K562 (cell line): ENCODE data around the gene CEP135. TPM values are rescaled to one million over a fixed set of nuclear protein-coding genes. Genes with fewer than 3 reads are reported as not detected.

Experiments used
- ATAC-seq: fragments of 200-7000 bp; cut with Tn5 transposase; 3 replicates; pipeline ENCODE4 v1.9.1; 2020; ENCODE audit warnings: moderate library complexity
- BruUV-seq: library from RNA; stranded (reverse); fragments of 400-500 nt; replicated peaks from 2 replicates; lab custom pipeline; 2021; lab: Mats Ljungman, UMichigan
- CTCF ChIA-PET: fragments of 300-600 bp; formaldehyde crosslinking; extraction: SDS; loops from one replicate; lab custom pipeline; 2021; ENCODE audit warnings: low intra/inter-chr PET ratio; lab: Yijun Ruan, JAX
- POLR2A ChIA-PET: fragments of 300-600, 350-650 bp; sonication (Branson Sonifier 250); formaldehyde crosslinking; extraction: SDS; loops from one replicate; lab custom pipeline; 2021; ENCODE audit warnings: antibody characterized with exemption, inconsistent platforms; lab: Yijun Ruan, JAX
- DNase-seq, 4 experiments: peaks; one replicate each; pipeline versions ENCODE4 v3.0.0 to v3.0.0-alpha.2; 2011 to 2018; ENCODE audit warnings: low spot score in 3 of 4, mixed read lengths in 3 of 4; ENCODE audit errors: extremely low read depth in 1 of 4
- FAIRE-seq: peaks from 2 replicates; lab custom pipeline; 2011; peaks lifted over from hg19 to GRCh38; lab: Jason Lieb, UNC
- H2AFZ ChIP-seq: 2 replicates; pipeline ENCODE4 v1.6.0; 2011; ENCODE audit warnings: low read depth, low read length, control low read depth, inconsistent platforms
- H3K27ac ChIP-seq: fragments of 200-600 bp; 3 replicates; pipeline ENCODE4 v1.8.0; 2011; ENCODE audit warnings: low read depth, mild to moderate bottlenecking, control low read depth, inconsistent platforms, low read length, moderate library complexity, mixed read lengths; ENCODE audit errors: extremely low read depth
- H3K27me3 ChIP-seq, 2 experiments: fragments of 300-600 bp in 1 of 2; 2 replicates in 1 of 2; 3 replicates in 1 of 2; pipeline versions ENCODE4 v1.6.0 to v1.8.0; 2011; ENCODE audit warnings: inconsistent platforms in 2 of 2, low read length in 2 of 2, mild to moderate bottlenecking in 1 of 2, mixed read lengths in 1 of 2, moderate library complexity in 1 of 2; ENCODE audit not compliant: control insufficient read depth in 2 of 2, insufficient read depth in 2 of 2
- H3K36me3 ChIP-seq: fragments of 300-600 bp; 3 replicates; pipeline ENCODE4 v1.8.0; 2011; ENCODE audit warnings: mild to moderate bottlenecking, low read length, inconsistent platforms; ENCODE audit not compliant: control insufficient read depth, insufficient read depth
- H3K4me1 ChIP-seq, 2 experiments: fragments of 200-600 bp in 1 of 2; replicated peaks in 1 of 2; 2 replicates in 1 of 2; 3 replicates in 1 of 2; pipeline versions ENCODE4 v1.5.1 to v1.8.0; 2011; ENCODE audit warnings: inconsistent platforms in 2 of 2, low read length in 2 of 2, mild to moderate bottlenecking in 1 of 2, mixed read lengths in 1 of 2, moderate library complexity in 1 of 2; ENCODE audit not compliant: control insufficient read depth in 2 of 2, insufficient read depth in 2 of 2
- H3K4me2 ChIP-seq: 2 replicates; pipeline ENCODE4 v1.6.1; 2011; ENCODE audit warnings: low read length, control low read depth, inconsistent platforms, mixed read lengths; ENCODE audit not compliant: insufficient read depth
- H3K4me3 ChIP-seq: fragments of 200-600 bp; sonication (generic), shearing (Covaris generic); 2 replicates; pipeline ENCODE4 v1.5.1; 2016; ENCODE audit warnings: control low read depth, inconsistent platforms
- H3K79me2 ChIP-seq: fragments of 200-600 bp; 3 replicates; pipeline ENCODE4 v1.8.0; 2011; ENCODE audit warnings: low read length, inconsistent platforms; ENCODE audit not compliant: control insufficient read depth, insufficient read depth
- H3K9ac ChIP-seq, 2 experiments: 2 replicates each; pipeline versions ENCODE4 v1.6.0 to v1.6.1; 2011; ENCODE audit warnings: low read depth in 2 of 2, low read length in 2 of 2, control low read depth in 1 of 2, inconsistent platforms in 1 of 2, mild to moderate bottlenecking in 1 of 2, mixed read lengths in 1 of 2; ENCODE audit not compliant: insufficient read depth in 1 of 2
- H3K9me1 ChIP-seq: one replicate; pipeline ENCODE4 v1.6.0; 2011; ENCODE audit warnings: inconsistent platforms, mild to moderate bottlenecking, low read length, moderate library complexity; ENCODE audit not compliant: control insufficient read depth, insufficient read depth
- H3K9me3 ChIP-seq: replicated peaks from 2 replicates; pipeline ENCODE4 v1.5.1; 2011; ENCODE audit warnings: low read depth, low read length, inconsistent platforms; ENCODE audit not compliant: control insufficient read depth, insufficient read depth
- H4K20me1 ChIP-seq: replicated peaks from 2 replicates; pipeline ENCODE4 v1.6.1; 2011; ENCODE audit warnings: low read length, inconsistent platforms, mixed read lengths; ENCODE audit not compliant: control insufficient read depth, insufficient read depth
- BRCA1 ChIP-seq, 2 experiments: fragments of 450-650 bp in 1 of 2; sonication (generic) in 1 of 2; formaldehyde crosslinking in 1 of 2; IDR thresholded peaks; 2 replicates each; pipeline versions ENCODE4 v1.5.0 to v1.6.1; 2017 to 2020; ENCODE audit warnings: mild to moderate bottlenecking in 1 of 2, missing genetic modification reagents in 1 of 2
- CEBPB ChIP-seq: fragments of 450-650 bp; IDR thresholded peaks from 2 replicates; pipeline ENCODE4 v1.6.1; 2016; ENCODE audit warnings: missing genetic modification characterization, missing compliant biosample characterization
- ERF ChIP-seq: fragments of 450-650 bp; formaldehyde crosslinking; IDR thresholded peaks from 2 replicates; pipeline ENCODE4 v1.4.0; 2020; ENCODE audit warnings: mild to moderate bottlenecking, mixed read lengths
- NR2F6 ChIP-seq: fragments of 450-650 bp; formaldehyde crosslinking; IDR thresholded peaks from 2 replicates; pipeline ENCODE4 v1.4.0; 2020; ENCODE audit warnings: mild to moderate bottlenecking
- PCBP2 ChIP-seq: fragments of 200-400 bp; formaldehyde crosslinking; IDR thresholded peaks from 2 replicates; pipeline ENCODE4 v1.6.1; 2018; ENCODE audit warnings: low read length, low read depth, mild to moderate bottlenecking, moderate library complexity; ENCODE audit not compliant: poor library complexity, severe bottlenecking
- RBM25 ChIP-seq: fragments of 200-400 bp; formaldehyde crosslinking; IDR thresholded peaks from 2 replicates; pipeline ENCODE4 v1.6.1; 2018; ENCODE audit warnings: low read length, low read depth, moderate library complexity; ENCODE audit not compliant: severe bottlenecking
- SAFB ChIP-seq: fragments of 200-400 bp; formaldehyde crosslinking; IDR thresholded peaks from 2 replicates; pipeline ENCODE4 v1.6.1; 2017; ENCODE audit warnings: low read depth, low read length, borderline replicate concordance
- SMAD4 ChIP-seq: fragments of 250-450 bp; sonication (Bioruptor Pico); conservative IDR thresholded peaks from 2 replicates; pipeline ENCODE4 v1.8.0; 2021; ENCODE audit warnings: inconsistent platforms, mild to moderate bottlenecking, moderate library complexity
- SPI1 ChIP-seq: IDR thresholded peaks from 2 replicates; pipeline ENCODE4 v1.6.1; 2011; ENCODE audit warnings: low read depth, low read length, control low read depth, borderline replicate concordance
- TCF3 ChIP-seq: sonication (generic); formaldehyde crosslinking; IDR thresholded peaks from 2 replicates; pipeline ENCODE4 v1.4.0; 2020; ENCODE audit warnings: mild to moderate bottlenecking, missing genetic modification reagents
- ZFP36 ChIP-seq: fragments of 150-350 bp; IDR thresholded peaks from 2 replicates; pipeline ENCODE4 v1.6.1; 2018; ENCODE audit warnings: low read length, low read depth; ENCODE audit not compliant: partially characterized antibody
- ZNF175 ChIP-seq: fragments of 200-800 bp; sonication (Bioruptor generic); IDR thresholded peaks from 2 replicates; pipeline ENCODE4 v1.6.1; 2016; ENCODE audit warnings: low read depth, mild to moderate bottlenecking, missing genetic modification characterization, missing compliant biosample characterization
- ZNF24 ChIP-seq: fragments of 450-650 bp; IDR thresholded peaks from 2 replicates; pipeline ENCODE4 v1.6.1; 2016
- ZNF740 ChIP-seq, 3 experiments: fragments of 200-800 bp in 1 of 3; sonication (Bioruptor generic) in 1 of 3; sonication (generic) in 1 of 3; formaldehyde crosslinking in 1 of 3; IDR thresholded peaks; 2 replicates each; pipeline versions ENCODE4 v1.6.1 to v1.8.0; 2016 to 2022; ENCODE audit warnings: mild to moderate bottlenecking in 2 of 3, missing compliant biosample characterization in 2 of 3, missing genetic modification characterization in 2 of 3, missing genetic modification reagents in 1 of 3
- ZZZ3 ChIP-seq: fragments of 450-650 bp; IDR thresholded peaks from 2 replicates; pipeline ENCODE4 v1.6.1; 2016; ENCODE audit warnings: antibody characterized with exemption, mild to moderate bottlenecking, moderate library complexity
- WGBS: fragments of 100-300 bp; shearing (Covaris generic); methylation state at CpG from one replicate; pipeline ENCODE4 v1.1.6; 2016; ENCODE audit warnings: low coverage, mixed read lengths; ENCODE audit not compliant: insufficient coverage; ENCODE audit errors: missing lambda C conversion rate; 5-methylcytosine and 5-hydroxymethylcytosine counted together
- in situ Hi-C: fragments of 300-500 bp; cut with MboI; formaldehyde crosslinking; loops from 4 replicates; pipeline ENCODE4 v1.15.0; 2018; ENCODE audit warnings: inconsistent platforms, mixed read lengths
- intact Hi-C: fragments of 100-400 bp; cut with micrococcal nuclease; formaldehyde crosslinking; loops from 2 replicates; pipeline ENCODE4 v1.14.2; 2022
- polyA plus RNA-seq, 8 experiments: library from polyadenylated mRNA; depleted of rRNA in 4 of 8; stranded (reverse) in 5 of 8; unstranded in 3 of 8; fragments of >200 nt; fragmentation: Nextera tagmentation in 2 of 8; fragmentation: Illumina TruSeq in 1 of 8; extraction: Ambion mirVana in 2 of 8; extraction: Trizol in 1 of 8; gene quantifications; 2 replicates each; pipeline versions ENCODE4 v1.2.1 to v1.2.3, GENCODE V29; 2011 to 2014; ENCODE audit warnings: inconsistent platforms in 1 of 8, missing spikeins in 1 of 8
- total RNA-seq, 7 experiments: library from RNA; depleted of rRNA in 6 of 7; stranded (reverse); fragments of >200 nt in 6 of 7; fragmentation: Illumina TruSeq in 2 of 7; extraction: Trizol in 2 of 7; gene quantifications; 2 replicates each; pipeline versions ENCODE4 v1.2.1 to v1.2.3, GENCODE V29; 2011 to 2021; ENCODE audit warnings: low replicate concordance in 1 of 7
- TF ChIP-seq, protein P1 (sequence below): sonication (generic); formaldehyde crosslinking; IDR thresholded peaks from 2 replicates; pipeline ENCODE4 v1.8.0; 2022; ENCODE audit warnings: missing genetic modification reagents, mild to moderate bottlenecking, borderline replicate concordance
- TF ChIP-seq, protein P2 (sequence below), 3 experiments: IDR thresholded peaks in 2 of 3; conservative IDR thresholded peaks in 1 of 3; 2 replicates each; pipeline ENCODE4 v1.5.1; 2011 to 2012; ENCODE audit warnings: low read length in 3 of 3, mild to moderate bottlenecking in 3 of 3, control low read depth in 2 of 3, improper control_type of control experiment in 1 of 3, inconsistent platforms in 1 of 3, low read depth in 1 of 3, mixed read lengths in 1 of 3, moderate library complexity in 1 of 3; ENCODE audit not compliant: insufficient read depth in 2 of 3
- TF ChIP-seq, protein P3 (sequence below): fragments of 450-650 bp; IDR thresholded peaks from 2 replicates; pipeline ENCODE4 v1.6.1; 2014; ENCODE audit warnings: low read depth, mild to moderate bottlenecking, moderate library complexity, borderline replicate concordance

The CEP135 gene
- total and polyA plus RNA-seq, 9 of the 15 experiments (the other 6 are each of a cell fraction or from before 2014, with no cell fraction given), result 3.1 to 18.9 (median 15.3) TPM

- in situ Hi-C loops, result no loop called here
- POLR2A ChIA-PET, result interaction anchor here (0.6 to 1.1 kb wide), 2 partner anchors 13 to 438 kb away, joined by 3 read pairs; no protein-coding TSS in a partner anchor
Measured at GRCh38 chr4:55996646-55997045, 47.9 kb downstream of the CEP135 start.

More at GRCh38 chr4:55996646-55997045, 47.9 kb downstream of the CEP135 start:
- Histone ChIP-seq H3K27me3 (no peaks in the 10 kb centered on the region), H3K9ac (no peak overlapping the region), H3K4me1 (peaks cover 0 to 2% of the 10 kb centered on the region in 2 experiments; a peak in 2 of 5 replicates), H2AFZ (no peak overlapping the region), H3K9me3 (no peaks in the 10 kb centered on the region), H4K20me1 (no peaks in the 10 kb centered on the region), H3K27ac (no peak overlapping the region), H3K36me3 (peaks cover 30% of the 10 kb centered on the region), H3K4me2 (no peak overlapping the region), H3K9me1 (no peaks in the 10 kb centered on the region), H3K79me2 (no peaks in the 10 kb centered on the region), H3K4me3 (no peak overlapping the region)
- intact Hi-C loops, result no loop called here
- ATAC-seq (no peak), FAIRE-seq (no peak)
- no TSS peak for BruUV-seq
- no peak for TF ChIP-seq ZNF175 (CRISPR knock-in tag)
- TF ChIP-seq ZFP36, result no peak
- TF ChIP-seq, protein P1, sequence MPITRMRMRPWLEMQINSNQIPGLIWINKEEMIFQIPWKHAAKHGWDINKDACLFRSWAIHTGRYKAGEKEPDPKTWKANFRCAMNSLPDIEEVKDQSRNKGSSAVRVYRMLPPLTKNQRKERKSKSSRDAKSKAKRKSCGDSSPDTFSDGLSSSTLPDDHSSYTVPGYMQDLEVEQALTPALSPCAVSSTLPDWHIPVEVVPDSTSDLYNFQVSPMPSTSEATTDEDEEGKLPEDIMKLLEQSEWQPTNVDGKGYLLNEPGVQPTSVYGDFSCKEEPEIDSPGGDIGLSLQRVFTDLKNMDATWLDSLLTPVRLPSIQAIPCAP (CRISPR knock-in tag), result no peak
- TF ChIP-seq, protein P2, sequence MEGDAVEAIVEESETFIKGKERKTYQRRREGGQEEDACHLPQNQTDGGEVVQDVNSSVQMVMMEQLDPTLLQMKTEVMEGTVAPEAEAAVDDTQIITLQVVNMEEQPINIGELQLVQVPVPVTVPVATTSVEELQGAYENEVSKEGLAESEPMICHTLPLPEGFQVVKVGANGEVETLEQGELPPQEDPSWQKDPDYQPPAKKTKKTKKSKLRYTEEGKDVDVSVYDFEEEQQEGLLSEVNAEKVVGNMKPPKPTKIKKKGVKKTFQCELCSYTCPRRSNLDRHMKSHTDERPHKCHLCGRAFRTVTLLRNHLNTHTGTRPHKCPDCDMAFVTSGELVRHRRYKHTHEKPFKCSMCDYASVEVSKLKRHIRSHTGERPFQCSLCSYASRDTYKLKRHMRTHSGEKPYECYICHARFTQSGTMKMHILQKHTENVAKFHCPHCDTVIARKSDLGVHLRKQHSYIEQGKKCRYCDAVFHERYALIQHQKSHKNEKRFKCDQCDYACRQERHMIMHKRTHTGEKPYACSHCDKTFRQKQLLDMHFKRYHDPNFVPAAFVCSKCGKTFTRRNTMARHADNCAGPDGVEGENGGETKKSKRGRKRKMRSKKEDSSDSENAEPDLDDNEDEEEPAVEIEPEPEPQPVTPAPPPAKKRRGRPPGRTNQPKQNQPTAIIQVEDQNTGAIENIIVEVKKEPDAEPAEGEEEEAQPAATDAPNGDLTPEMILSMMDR (IDR thresholded peaks at IDR 0.05 in 2 of 3, conservative IDR thresholded peaks at IDR 0.05 in 1 of 3; ENCODE audit: insufficient read depth in 2 of 3, low read depth in 1 of 3, low read length in 3 of 3), result no peak
- TF ChIP-seq NR2F6 (CRISPR knock-in tag), result no peak
- no peak for TF ChIP-seq ERF (CRISPR knock-in tag)
- no peak for TF ChIP-seq PCBP2
- no peak for TF ChIP-seq BRCA1 (IDR thresholded peaks at IDR 0.05)
- TF ChIP-seq BRCA1 (CRISPR knock-in tag; IDR thresholded peaks at IDR 0.05), result no peak
- TF ChIP-seq SPI1, result no peak
- TF ChIP-seq SMAD4, result no peak
- no peak for TF ChIP-seq ZNF740 (CRISPR knock-in tag; IDR thresholded peaks at IDR 0.05)
- no peak for TF ChIP-seq ZNF740 (tag; IDR thresholded peaks at IDR 0.05)
- no peak for TF ChIP-seq ZZZ3
- no peak for TF ChIP-seq CEBPB (tag)
- no peak for TF ChIP-seq ZNF24
- no peak for TF ChIP-seq RBM25
- TF ChIP-seq, protein P3, sequence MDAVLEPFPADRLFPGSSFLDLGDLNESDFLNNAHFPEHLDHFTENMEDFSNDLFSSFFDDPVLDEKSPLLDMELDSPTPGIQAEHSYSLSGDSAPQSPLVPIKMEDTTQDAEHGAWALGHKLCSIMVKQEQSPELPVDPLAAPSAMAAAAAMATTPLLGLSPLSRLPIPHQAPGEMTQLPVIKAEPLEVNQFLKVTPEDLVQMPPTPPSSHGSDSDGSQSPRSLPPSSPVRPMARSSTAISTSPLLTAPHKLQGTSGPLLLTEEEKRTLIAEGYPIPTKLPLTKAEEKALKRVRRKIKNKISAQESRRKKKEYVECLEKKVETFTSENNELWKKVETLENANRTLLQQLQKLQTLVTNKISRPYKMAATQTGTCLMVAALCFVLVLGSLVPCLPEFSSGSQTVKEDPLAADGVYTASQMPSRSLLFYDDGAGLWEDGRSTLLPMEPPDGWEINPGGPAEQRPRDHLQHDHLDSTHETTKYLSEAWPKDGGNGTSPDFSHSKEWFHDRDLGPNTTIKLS, result no peak
- no peak for TF ChIP-seq TCF3 (CRISPR knock-in tag)
- no peak for TF ChIP-seq SAFB
- TF ChIP-seq, all 486 proteins: peak for 0
- CTCF ChIA-PET, result no interaction called here
- no peak for DNase-seq
- 94% methylated on average over 1 of the region's 2 CpGs for WGBS
